ENCODE measurements around the gene FUBP3.

- TF ChIP-seq, protein P1, sequence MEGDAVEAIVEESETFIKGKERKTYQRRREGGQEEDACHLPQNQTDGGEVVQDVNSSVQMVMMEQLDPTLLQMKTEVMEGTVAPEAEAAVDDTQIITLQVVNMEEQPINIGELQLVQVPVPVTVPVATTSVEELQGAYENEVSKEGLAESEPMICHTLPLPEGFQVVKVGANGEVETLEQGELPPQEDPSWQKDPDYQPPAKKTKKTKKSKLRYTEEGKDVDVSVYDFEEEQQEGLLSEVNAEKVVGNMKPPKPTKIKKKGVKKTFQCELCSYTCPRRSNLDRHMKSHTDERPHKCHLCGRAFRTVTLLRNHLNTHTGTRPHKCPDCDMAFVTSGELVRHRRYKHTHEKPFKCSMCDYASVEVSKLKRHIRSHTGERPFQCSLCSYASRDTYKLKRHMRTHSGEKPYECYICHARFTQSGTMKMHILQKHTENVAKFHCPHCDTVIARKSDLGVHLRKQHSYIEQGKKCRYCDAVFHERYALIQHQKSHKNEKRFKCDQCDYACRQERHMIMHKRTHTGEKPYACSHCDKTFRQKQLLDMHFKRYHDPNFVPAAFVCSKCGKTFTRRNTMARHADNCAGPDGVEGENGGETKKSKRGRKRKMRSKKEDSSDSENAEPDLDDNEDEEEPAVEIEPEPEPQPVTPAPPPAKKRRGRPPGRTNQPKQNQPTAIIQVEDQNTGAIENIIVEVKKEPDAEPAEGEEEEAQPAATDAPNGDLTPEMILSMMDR (IDR thresholded peaks at IDR 0.05; ENCODE audit: low read depth, low read length, poor library complexity, severe bottlenecking): no peak
- TF ChIP-seq EZH2phosphoT487 (IDR thresholded peaks at IDR 0.05; ENCODE audit: borderline replicate concordance, low read length): no peak
Observed at GRCh38 chr9:130549093-130549735, 30.2 kb upstream of the FUBP3 start.

Data from DOHH2 (cell line).